ENCODE results near the gene TBX15. TPM values are rescaled to one million over a fixed set of nuclear protein-coding genes. Genes with fewer than 3 reads are reported as not detected.

The TBX15 gene
- total and polyA plus RNA-seq, 3 donors from 2014 or later, result 0.63 to 1.5 (median 0.74) TPM

GRCh38 chr1:118993700-118994026, 5.5 kb upstream of the TBX15 start:
- TF ChIP-seq CTCF (IDR thresholded peaks at IDR 0.05), result no peak
- no peak for TF ChIP-seq POLR2A (IDR thresholded peaks at IDR 0.05)
- DNase-seq, result no peak
- peaks cover 2% of the 10 kb centered on the region for H3K4me1 ChIP-seq
- WGBS, 2 donors, result 13 to 14% methylated on average over 9 of the region's 9 CpGs
- intact Hi-C loops (cut with DNase I; ENCODE audit: low total_unique reads), result no loop called here
- H3K9me3 ChIP-seq, result no peaks in the 10 kb centered on the region
- no peak overlapping the region for H3K27ac ChIP-seq
- H3K36me3 ChIP-seq (ENCODE audit: low read depth, missing control alignments), result no peaks in the 10 kb centered on the region
- H3K4me3 ChIP-seq, result no peak overlapping the region
- peaks cover 4% of the 10 kb centered on the region for H3K27me3 ChIP-seq

- peaks cover 4% of the 10 kb centered on the region for H3K4me1 ChIP-seq
- 8 to 13% methylated on average over 22 to 53 of the region's 53 CpGs for WGBS, 2 donors
- intact Hi-C loops (cut with DNase I; ENCODE audit: low total_unique reads), result no loop called here
- no peaks in the 10 kb centered on the region for H3K9me3 ChIP-seq
- TF ChIP-seq POLR2A (IDR thresholded peaks at IDR 0.05) (no peak), CTCF (IDR thresholded peaks at IDR 0.05) (no peak)
- H3K27ac ChIP-seq, result no peak overlapping the region
- H3K27me3 ChIP-seq, result peaks cover 4% of the 10 kb centered on the region
- no peak for DNase-seq
- H3K4me3 ChIP-seq, result peak overlapping the region in 1 of 2 donors; percentile 39
- H3K36me3 ChIP-seq (ENCODE audit: low read depth, missing control alignments), result no peaks in the 10 kb centered on the region
Observed at GRCh38 chr1:118992868-118993699, 4.9 kb upstream of the TBX15 start.

GRCh38 chr1:118992237-118992825, 4.2 kb upstream of the TBX15 start:
- no peak for DNase-seq
- no peaks in the 10 kb centered on the region for H3K9me3 ChIP-seq
- H3K36me3 ChIP-seq (ENCODE audit: low read depth, missing control alignments), result no peaks in the 10 kb centered on the region
- 10 to 12% methylated on average over 22 of the region's 22 CpGs for WGBS, 2 donors
- no peak for TF ChIP-seq POLR2A (IDR thresholded peaks at IDR 0.05)
- no peak for TF ChIP-seq CTCF (IDR thresholded peaks at IDR 0.05)
- H3K4me1 ChIP-seq, result peaks cover 8% of the 10 kb centered on the region
- peak overlapping the region in 1 of 2 donors; percentile 39 for H3K4me3 ChIP-seq
- intact Hi-C loops (cut with DNase I; ENCODE audit: low total_unique reads), result no loop called here
- H3K27ac ChIP-seq, result no peak overlapping the region
- peaks cover 4% of the 10 kb centered on the region for H3K27me3 ChIP-seq

GRCh38 chr1:118991448-118991847, 3.3 kb upstream of the TBX15 start:
- peaks cover 9% of the 10 kb centered on the region for H3K4me1 ChIP-seq
- H3K9me3 ChIP-seq, result no peaks in the 10 kb centered on the region
- H3K27ac ChIP-seq, result no peak overlapping the region
- TF ChIP-seq CTCF (IDR thresholded peaks at IDR 0.05) (no peak), POLR2A (IDR thresholded peaks at IDR 0.05) (no peak)
- no peak for DNase-seq
- intact Hi-C loops (cut with DNase I; ENCODE audit: low total_unique reads), result no loop called here
- WGBS, 2 donors, result 25 to 33% methylated on average over 4 of the region's 4 CpGs
- H3K4me3 ChIP-seq, result no peak overlapping the region
- peaks cover 4% of the 10 kb centered on the region for H3K27me3 ChIP-seq
- no peaks in the 10 kb centered on the region for H3K36me3 ChIP-seq (ENCODE audit: low read depth, missing control alignments)
